ENCODE data around the gene CYBC1. TPM values are rescaled to one million over a fixed set of nuclear protein-coding genes. Genes with fewer than 3 reads are reported as not detected.

Gene CYBC1
- total RNA-seq, 1 donor from 2014 or later: 75.7 TPM

DNA sequence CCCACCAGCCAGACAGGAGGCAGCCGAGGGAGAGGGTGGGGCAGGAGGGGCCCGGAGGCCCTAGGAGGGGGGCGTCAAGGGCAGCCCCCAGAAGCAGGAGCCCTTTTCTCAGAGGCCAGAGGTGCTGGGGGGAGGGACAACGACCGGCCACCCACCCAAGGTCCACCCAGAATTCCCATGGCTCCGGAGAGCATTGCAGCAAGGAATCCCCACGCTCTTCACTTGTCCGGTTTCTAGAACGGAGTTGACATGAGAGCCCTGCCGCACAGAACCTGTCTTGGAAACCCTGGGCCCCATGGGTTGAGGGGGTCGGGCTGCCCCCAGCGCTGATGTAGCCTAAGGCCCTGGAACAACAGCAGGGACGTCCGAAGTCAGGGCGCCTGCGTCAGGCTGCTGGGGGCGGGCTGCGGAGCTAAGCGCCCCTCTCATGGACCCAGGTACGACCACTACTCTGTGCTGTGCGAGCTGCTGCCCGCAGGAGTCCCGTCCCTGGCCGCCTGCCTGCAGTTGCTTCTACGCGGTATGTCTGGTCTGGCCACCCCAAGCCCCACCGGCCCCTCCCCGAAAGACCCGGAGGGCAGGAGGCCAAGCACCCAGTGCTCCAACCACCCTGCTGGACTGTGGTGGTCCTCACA lies 11.2 kb downstream of the CYBC1 start:
- TF ChIP-seq, protein P1, sequence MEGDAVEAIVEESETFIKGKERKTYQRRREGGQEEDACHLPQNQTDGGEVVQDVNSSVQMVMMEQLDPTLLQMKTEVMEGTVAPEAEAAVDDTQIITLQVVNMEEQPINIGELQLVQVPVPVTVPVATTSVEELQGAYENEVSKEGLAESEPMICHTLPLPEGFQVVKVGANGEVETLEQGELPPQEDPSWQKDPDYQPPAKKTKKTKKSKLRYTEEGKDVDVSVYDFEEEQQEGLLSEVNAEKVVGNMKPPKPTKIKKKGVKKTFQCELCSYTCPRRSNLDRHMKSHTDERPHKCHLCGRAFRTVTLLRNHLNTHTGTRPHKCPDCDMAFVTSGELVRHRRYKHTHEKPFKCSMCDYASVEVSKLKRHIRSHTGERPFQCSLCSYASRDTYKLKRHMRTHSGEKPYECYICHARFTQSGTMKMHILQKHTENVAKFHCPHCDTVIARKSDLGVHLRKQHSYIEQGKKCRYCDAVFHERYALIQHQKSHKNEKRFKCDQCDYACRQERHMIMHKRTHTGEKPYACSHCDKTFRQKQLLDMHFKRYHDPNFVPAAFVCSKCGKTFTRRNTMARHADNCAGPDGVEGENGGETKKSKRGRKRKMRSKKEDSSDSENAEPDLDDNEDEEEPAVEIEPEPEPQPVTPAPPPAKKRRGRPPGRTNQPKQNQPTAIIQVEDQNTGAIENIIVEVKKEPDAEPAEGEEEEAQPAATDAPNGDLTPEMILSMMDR (IDR thresholded peaks at IDR 0.05; ENCODE audit: unreplicated experiment): no peak
- Mint-ChIP-seq H3K27me3 (ENCODE audit: unreplicated experiment) (peaks cover 5% of the 10 kb centered on the region), H3K36me3 (ENCODE audit: low read depth, unreplicated experiment) (peaks cover 15% of the 10 kb centered on the region), H3K4me1 (ENCODE audit: unreplicated experiment) (no peaks in the 10 kb centered on the region), H3K4me3 (ENCODE audit: unreplicated experiment) (no peak overlapping the region), H3K27ac (ENCODE audit: unreplicated experiment) (no peak overlapping the region), H3K9me3 (ENCODE audit: unreplicated experiment) (no peaks in the 10 kb centered on the region)
- no peak for DNase-seq (ENCODE audit: low spot score)

DNA sequence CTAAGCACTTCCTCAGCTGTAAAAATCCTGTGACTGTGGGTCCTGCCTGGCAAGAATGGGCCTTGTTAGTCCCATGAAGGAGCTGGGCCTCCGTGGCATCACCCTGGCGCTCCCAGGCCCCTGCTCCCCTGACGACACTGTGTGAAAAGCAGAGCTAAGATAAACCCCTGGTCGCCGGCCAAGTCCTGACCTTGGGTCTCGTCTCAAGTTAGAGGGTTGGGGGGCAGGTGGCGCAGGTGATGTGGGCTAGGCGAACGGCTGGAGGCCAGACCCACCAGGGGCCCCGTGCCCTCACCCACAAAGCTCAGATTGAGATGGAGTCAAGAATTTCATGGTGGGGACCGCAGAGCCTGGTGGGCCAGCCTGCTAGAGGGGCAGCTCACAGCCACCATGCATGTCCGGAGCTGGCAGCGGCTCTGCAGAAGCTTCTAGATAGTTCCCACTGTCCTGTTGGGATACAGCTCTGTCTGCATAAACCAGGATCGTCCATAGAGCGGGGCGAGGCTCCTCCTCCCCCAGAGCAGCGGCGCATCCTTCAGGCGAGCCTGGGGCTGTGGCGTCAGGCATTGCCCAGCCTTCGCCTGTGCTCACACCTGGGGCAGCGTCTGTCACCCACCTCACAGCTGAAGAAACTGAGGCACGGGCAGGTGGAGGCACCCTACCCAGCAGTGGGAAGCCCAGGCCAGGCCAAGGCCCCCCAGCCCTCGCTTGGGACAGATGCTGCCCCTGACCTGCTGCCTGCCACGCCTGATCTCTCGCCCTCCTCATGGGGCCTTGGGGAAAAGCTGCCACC lies 12.0 kb downstream of the CYBC1 start:
- Mint-ChIP-seq H3K9me3 (ENCODE audit: unreplicated experiment) (no peaks in the 10 kb centered on the region), H3K27me3 (ENCODE audit: unreplicated experiment) (peaks cover 5% of the 10 kb centered on the region), H3K27ac (ENCODE audit: unreplicated experiment) (no peak overlapping the region), H3K4me3 (ENCODE audit: unreplicated experiment) (no peak overlapping the region), H3K36me3 (ENCODE audit: low read depth, unreplicated experiment) (peaks cover 15% of the 10 kb centered on the region), H3K4me1 (ENCODE audit: unreplicated experiment) (no peaks in the 10 kb centered on the region)
- no peak for DNase-seq (ENCODE audit: low spot score)
- TF ChIP-seq, protein P1 (IDR thresholded peaks at IDR 0.05; ENCODE audit: unreplicated experiment): no peak

DNA sequence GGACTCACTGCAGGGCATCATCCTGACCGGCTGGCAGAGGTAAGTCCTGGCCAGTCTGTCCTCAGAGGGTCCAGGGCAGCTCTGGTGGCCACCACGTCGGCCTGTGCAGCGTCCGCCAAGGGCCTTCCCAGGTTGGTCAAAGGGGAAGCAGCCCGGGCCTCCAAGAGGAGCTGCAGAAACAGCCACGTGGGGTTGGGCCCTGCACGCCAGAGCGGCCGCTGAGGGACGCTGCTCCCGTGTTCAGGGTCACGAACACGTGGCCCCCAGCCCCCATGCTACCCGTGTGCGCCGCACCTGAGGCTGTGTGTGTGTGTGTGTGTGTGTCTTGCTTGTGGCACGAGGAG lies 13.3 kb downstream of the CYBC1 start:
- no peak for DNase-seq (ENCODE audit: low spot score)
- TF ChIP-seq, protein P1 (IDR thresholded peaks at IDR 0.05; ENCODE audit: unreplicated experiment): no peak
- H3K4me1 Mint-ChIP-seq (ENCODE audit: unreplicated experiment): no peaks in the 10 kb centered on the region
- H3K4me3 Mint-ChIP-seq (ENCODE audit: unreplicated experiment): no peak overlapping the region
- H3K36me3 Mint-ChIP-seq (ENCODE audit: low read depth, unreplicated experiment): peaks cover 5% of the 10 kb centered on the region
- H3K9me3 Mint-ChIP-seq (ENCODE audit: unreplicated experiment): no peaks in the 10 kb centered on the region
- H3K27ac Mint-ChIP-seq (ENCODE audit: unreplicated experiment): no peak overlapping the region
- peaks cover 2% of the 10 kb centered on the region for H3K27me3 Mint-ChIP-seq (ENCODE audit: unreplicated experiment)

DNA sequence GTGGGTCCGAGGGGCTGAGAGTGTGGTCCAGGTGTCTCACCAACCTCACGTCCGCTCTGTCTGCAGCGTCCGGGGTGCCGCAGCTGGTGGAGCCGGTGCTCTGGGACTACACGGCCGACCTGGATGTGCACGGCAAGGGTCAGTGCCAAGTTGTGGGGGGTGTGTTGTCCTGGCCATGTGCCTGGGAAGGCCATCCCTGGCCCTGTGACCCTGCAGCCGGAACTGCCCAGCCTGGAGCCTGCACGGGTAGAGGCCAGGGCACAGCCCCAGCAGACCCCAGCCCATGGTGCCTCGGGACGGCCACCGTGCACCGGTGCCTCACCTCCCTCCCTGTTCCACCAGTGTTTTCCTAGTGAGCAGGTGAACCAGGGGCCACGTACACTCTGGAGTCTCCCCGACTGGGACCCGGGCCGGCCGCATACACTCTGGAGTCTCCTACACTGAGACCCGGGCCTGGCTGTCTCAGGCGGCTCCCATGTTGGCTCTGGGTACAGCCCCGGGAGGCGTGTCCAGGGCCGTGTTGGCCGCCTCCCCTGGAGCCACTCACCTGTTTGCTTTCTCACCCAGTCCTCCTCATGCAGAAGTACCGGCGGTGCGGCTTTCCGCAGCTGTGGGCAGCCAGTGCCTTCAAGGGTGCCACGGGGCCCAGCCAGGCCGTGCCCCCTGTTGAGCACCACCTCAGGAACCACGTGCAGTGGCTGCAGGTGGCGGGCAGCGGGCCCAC lies 13.8 kb downstream of the CYBC1 start:
- H3K27me3 Mint-ChIP-seq (ENCODE audit: unreplicated experiment): peaks cover 2% of the 10 kb centered on the region

More for the DNA sequence above, 13.8 kb downstream of the CYBC1 start:
- peaks cover 4% of the 10 kb centered on the region for H3K36me3 Mint-ChIP-seq (ENCODE audit: low read depth, unreplicated experiment)
- no peak overlapping the region for H3K4me3 Mint-ChIP-seq (ENCODE audit: unreplicated experiment)
- no peaks in the 10 kb centered on the region for H3K4me1 Mint-ChIP-seq (ENCODE audit: unreplicated experiment)
- H3K9me3 Mint-ChIP-seq (ENCODE audit: unreplicated experiment): no peaks in the 10 kb centered on the region
- DNase-seq (ENCODE audit: low spot score): no peak
- TF ChIP-seq, protein P1 (IDR thresholded peaks at IDR 0.05; ENCODE audit: unreplicated experiment): no peak
- no peak overlapping the region for H3K27ac Mint-ChIP-seq (ENCODE audit: unreplicated experiment)

All from endothelial cell (in vitro differentiated cells).